Brain microvascular endothelial cell (primary cell): Measurements from ENCODE around the gene INHBE.
"Not testable (repeated sequence)": the region's sequence is repeated elsewhere in the genome, so short reads cannot be mapped to it uniquely, and the experiment has no call there.

ENCODE experiments used
- DNase-seq: peaks from one replicate; pipeline ENCODE4 v3.0.0-alpha.2; 2020
- H3K27ac ChIP-seq: fragments of 250-450 bp; sonication (Bioruptor Pico); 2 replicates; pipeline ENCODE4 v1.5.1; 2020; ENCODE audit warnings: mild to moderate bottlenecking, moderate library complexity
- H3K27me3 ChIP-seq: fragments of 250-450 bp; sonication (Bioruptor Pico); replicated peaks from 2 replicates; pipeline ENCODE4 v1.5.1; 2020; ENCODE audit warnings: mild to moderate bottlenecking
- H3K36me3 ChIP-seq: fragments of 250-450 bp; sonication (Bioruptor Pico); replicated peaks from 2 replicates; pipeline ENCODE4 v1.5.1; 2020; ENCODE audit warnings: mild to moderate bottlenecking
- H3K4me3 ChIP-seq: 2 replicates; pipeline ENCODE4 v1.5.1; 2011; ENCODE audit warnings: low read depth, mild to moderate bottlenecking, control low read depth, low read length, moderate library complexity
- in situ Hi-C: cut with HindIII; loops from 2 replicates; pipeline ENCODE4 v1.10.0; 2017; ENCODE audit warnings: low sequenced_read_pairs, low pct_ligation_motif_present
- TF ChIP-seq, protein P1 (sequence below): IDR thresholded peaks from 2 replicates; pipeline ENCODE4 v1.5.1; 2011; ENCODE audit warnings: low read depth, mild to moderate bottlenecking, moderate library complexity, low read length, control low read depth, inconsistent platforms; ENCODE audit errors: missing control alignments

INHBE gene

DNA sequence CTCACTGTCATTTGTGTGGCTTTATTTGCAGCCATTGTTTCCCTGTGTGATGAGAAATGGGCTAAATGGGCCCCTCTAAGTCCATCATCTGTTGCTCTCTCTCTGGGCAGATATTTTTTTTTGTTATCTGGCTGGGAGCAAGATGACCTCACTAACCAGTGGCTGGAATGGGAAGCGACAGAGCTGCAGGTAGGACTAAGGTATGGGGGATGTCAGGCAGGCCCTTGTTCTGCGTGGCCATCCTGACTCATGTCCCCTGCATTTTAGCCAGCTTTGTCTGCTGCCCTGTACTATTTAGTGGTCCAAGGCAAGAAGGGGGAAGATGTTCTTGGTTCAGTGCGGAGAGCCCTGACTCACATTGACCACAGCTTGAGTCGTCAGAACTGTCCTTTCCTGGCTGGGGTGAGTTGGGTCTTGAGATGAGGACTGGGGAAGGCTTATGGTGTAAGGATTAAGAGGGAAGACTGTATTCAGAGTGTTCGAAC, 34.1 kb downstream of the INHBE start:
- in situ Hi-C loops, result no loop called here
- H3K4me3 ChIP-seq, result peak overlapping the region; percentile 100
- H3K27ac ChIP-seq, result no peak overlapping the region

DNA sequence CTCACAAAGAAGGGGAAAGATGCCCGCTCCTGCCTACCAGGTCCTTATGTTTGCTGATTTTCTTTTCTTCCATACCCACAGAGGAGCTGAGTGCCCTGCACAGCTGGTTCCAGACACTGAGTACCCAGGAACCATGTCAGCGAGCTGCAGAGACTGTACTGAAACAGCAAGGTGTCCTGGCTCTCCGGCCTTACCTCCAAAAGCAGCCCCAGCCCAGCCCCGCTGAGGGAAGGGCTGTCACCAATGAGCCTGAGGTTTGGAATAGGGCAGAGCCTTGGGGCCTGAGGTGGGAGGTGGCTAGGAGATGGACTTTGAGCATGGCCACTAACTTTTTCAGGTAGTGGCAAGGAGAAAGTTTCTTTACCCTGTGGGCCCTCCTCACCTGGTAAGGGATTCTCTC, 35.0 kb downstream of the INHBE start:
- Histone ChIP-seq H3K27me3 (no peaks in the 10 kb centered on the region), H3K4me3 (no peak overlapping the region), H3K36me3 (peaks cover 33% of the 10 kb centered on the region), H3K27ac (no peak overlapping the region)
- in situ Hi-C loops, result no loop called here
- no peak for DNase-seq
- TF ChIP-seq, protein P1, sequence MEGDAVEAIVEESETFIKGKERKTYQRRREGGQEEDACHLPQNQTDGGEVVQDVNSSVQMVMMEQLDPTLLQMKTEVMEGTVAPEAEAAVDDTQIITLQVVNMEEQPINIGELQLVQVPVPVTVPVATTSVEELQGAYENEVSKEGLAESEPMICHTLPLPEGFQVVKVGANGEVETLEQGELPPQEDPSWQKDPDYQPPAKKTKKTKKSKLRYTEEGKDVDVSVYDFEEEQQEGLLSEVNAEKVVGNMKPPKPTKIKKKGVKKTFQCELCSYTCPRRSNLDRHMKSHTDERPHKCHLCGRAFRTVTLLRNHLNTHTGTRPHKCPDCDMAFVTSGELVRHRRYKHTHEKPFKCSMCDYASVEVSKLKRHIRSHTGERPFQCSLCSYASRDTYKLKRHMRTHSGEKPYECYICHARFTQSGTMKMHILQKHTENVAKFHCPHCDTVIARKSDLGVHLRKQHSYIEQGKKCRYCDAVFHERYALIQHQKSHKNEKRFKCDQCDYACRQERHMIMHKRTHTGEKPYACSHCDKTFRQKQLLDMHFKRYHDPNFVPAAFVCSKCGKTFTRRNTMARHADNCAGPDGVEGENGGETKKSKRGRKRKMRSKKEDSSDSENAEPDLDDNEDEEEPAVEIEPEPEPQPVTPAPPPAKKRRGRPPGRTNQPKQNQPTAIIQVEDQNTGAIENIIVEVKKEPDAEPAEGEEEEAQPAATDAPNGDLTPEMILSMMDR, result no peak

More for the DNA sequence above, 34.1 kb downstream of the INHBE start:
- DNase-seq, result peak; percentile 27
- Histone ChIP-seq H3K27me3 (no peaks in the 10 kb centered on the region), H3K36me3 (peaks cover 33% of the 10 kb centered on the region)
- TF ChIP-seq, protein P1, result no peak

DNA sequence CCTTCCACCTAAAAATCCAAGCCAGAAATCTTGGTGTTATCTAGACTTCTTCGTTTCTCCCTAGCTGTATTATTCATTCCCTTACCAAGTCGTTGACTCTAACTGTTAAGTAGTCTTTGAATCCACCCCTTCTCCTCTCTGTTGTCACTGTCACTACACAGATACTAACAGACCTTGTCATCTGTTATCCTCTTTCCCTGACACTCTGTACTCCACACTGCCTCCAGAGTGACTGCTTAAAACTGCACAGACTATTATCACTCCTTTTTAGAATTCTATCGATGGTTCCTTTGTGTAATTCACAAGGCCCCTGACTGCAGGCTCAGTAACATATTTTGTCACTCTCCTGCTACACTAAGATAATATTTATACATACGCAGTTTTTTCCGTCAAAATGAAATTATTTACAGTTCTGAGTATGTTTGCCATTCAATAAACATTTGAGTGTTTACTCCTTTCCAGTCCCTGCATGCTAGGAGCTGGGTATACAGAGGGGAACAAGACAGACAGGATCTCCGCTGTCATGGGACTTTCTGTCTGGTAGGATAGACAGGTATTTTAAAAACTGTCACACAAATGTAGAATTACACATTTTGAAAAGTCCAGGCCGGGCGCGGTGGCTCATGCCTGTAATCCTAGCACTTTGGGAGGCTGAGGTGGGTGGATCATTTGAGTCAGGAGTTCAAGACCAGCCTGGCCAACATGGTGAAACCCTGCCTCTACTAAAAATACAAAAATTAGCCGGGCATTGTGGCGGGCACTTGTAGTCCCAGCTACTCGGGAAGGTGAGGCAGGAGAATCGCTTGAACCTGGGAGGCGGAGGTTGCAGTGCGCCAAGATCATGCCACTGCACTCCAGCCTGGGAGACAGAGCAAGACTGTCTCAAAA, 36.5 kb downstream of the INHBE start:
- Histone ChIP-seq H3K36me3 (peaks cover 41% of the 10 kb centered on the region), H3K27me3 (no peaks in the 10 kb centered on the region), H3K27ac (no peak overlapping the region), H3K4me3 (no peak overlapping the region)
- TF ChIP-seq, protein P1, result peak; percentile 14
- DNase-seq, result no peak
- in situ Hi-C loops, result no loop called here

DNA sequence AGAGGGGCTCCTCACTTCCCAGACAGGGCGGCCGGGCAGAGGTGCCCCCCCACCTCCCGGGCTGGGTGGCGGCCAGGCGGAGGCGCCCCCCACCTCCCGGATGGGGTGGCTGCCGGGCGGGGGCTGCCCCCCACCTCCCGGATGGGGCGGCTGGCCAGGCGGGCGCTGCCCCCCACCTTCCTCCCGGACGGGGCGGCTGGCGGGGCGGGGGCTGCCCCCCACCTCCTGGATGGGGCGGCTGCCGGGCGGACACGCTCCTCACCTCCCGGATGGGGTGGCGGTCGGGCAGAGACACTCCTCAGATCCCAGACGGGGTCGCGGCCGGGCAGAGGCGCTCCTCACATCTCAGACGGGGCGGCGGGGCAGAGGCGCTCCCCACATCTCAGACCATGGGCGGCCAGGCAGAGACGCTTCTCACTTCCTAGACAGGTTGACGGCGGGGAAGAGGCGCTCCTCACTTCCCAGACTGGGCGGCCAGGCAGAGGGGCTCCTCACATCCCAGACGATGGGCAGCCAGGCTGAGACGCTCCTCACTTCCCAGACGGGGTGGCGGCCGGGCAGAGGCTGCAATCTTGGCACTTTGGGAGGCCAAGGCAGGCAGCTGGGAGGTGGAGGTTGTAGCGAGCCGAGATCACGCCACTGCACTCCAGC, 40.1 kb downstream of the INHBE start:
- DNase-seq, H3K4me3 ChIP-seq, H3K27me3 ChIP-seq, H3K27ac ChIP-seq, in situ Hi-C loops: not testable (repeated sequence)
- H3K36me3 ChIP-seq, result peaks cover 64% of the 10 kb centered on the region

DNA sequence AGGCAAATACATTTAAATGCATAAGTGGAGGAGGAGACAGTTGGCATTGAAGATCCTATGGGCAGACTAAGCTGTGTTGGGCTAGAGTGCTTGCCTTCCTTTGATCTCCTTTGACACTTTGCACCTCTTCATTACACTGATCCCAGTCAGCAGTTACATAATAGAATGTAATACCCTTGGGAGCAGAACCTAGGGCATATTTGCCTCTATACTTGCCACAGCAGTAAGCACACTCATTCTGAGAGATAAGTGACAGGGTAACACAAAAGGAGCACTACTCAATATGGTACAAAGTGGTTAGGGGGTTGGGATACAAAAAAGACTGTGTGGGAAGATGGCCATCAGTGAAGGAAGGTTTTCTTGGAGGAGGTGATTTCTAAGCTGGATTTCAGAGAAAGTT, 41.7 kb downstream of the INHBE start:
- Histone ChIP-seq H3K4me3 (no peak overlapping the region), H3K36me3 (peaks cover 64% of the 10 kb centered on the region)

More for the DNA sequence above, 41.7 kb downstream of the INHBE start:
- TF ChIP-seq, protein P1, result no peak
- no peaks in the 10 kb centered on the region for H3K27me3 ChIP-seq
- H3K27ac ChIP-seq, result no peak overlapping the region
- in situ Hi-C loops, result no loop called here
- DNase-seq, result no peak
